ENCODE data around the gene SLF2. TPM values are rescaled to one million over a fixed set of nuclear protein-coding genes. Genes with fewer than 3 reads are reported as not detected.
A peak's percentile ranks its signal among the peaks of the same experiment; 100 is the strongest.

Gene SLF2
- total and polyA plus RNA-seq, 12 donors = 4.8 to 23.6 (median 18.3) TPM

- no peaks in the 10 kb centered on the region for H3K9me3 ChIP-seq
- WGBS, 2 donors = 56 to 57% methylated on average over 13 of the region's 13 CpGs
- no peak overlapping the region for H3K27ac ChIP-seq
- peaks cover 0 to 16% (median 0%) of the 10 kb centered on the region in 9 donors for H3K36me3 ChIP-seq
- ATAC-seq = peak in 4 of 8 donors; percentile 3 to 15 (median 10)
- no peak for TF ChIP-seq CTCF (IDR thresholded peaks at IDR 0.05)
- intact Hi-C loops (cut with DNase I) = no loop called here
- peak overlapping the region in 9 of 10 donors; percentile 27 to 67 (median 59) for H3K4me3 ChIP-seq
- H3K27me3 ChIP-seq = peaks cover 0 to 7% (median 0%) of the 10 kb centered on the region in 7 donors
- H3K4me1 ChIP-seq = peaks cover 3 to 23% (median 15%) of the 10 kb centered on the region in 9 donors
- DNase-seq = no peak
Observed at GRCh38 chr10:100970076-100970913, 57.5 kb downstream of the SLF2 start.

GRCh38 chr10:100970914-100971811 lies 58.4 kb downstream of the SLF2 start:
- no peak for ATAC-seq
- intact Hi-C loops (cut with DNase I) = no loop called here
- WGBS, 2 donors = 75 to 82% methylated on average over 4 of the region's 4 CpGs
- no peak for DNase-seq
- no peak overlapping the region for H3K4me3 ChIP-seq
- peaks cover 0 to 8% (median 0%) of the 10 kb centered on the region in 9 donors for H3K36me3 ChIP-seq
- H3K27ac ChIP-seq = no peak overlapping the region
- peaks cover 3 to 23% (median 15%) of the 10 kb centered on the region in 9 donors for H3K4me1 ChIP-seq
- no peak for TF ChIP-seq CTCF (IDR thresholded peaks at IDR 0.05)
- H3K9me3 ChIP-seq = no peaks in the 10 kb centered on the region
- H3K27me3 ChIP-seq = peaks cover 0 to 7% (median 0%) of the 10 kb centered on the region in 7 donors

- DNase-seq = no peak
- peaks cover 0 to 7% (median 0%) of the 10 kb centered on the region in 9 donors for H3K36me3 ChIP-seq
- H3K9me3 ChIP-seq = no peaks in the 10 kb centered on the region
- intact Hi-C loops (cut with DNase I) = no loop called here
- H3K27me3 ChIP-seq = peaks cover 0 to 7% (median 0%) of the 10 kb centered on the region in 7 donors
- 83 to 84% methylated on average over 13 of the region's 13 CpGs for WGBS, 2 donors
- no peak overlapping the region for H3K27ac ChIP-seq
- TF ChIP-seq CTCF (IDR thresholded peaks at IDR 0.05) = no peak
- H3K4me1 ChIP-seq = peaks cover 3 to 23% (median 15%) of the 10 kb centered on the region in 9 donors
- H3K4me3 ChIP-seq = no peak overlapping the region
- no peak for ATAC-seq
Observed at GRCh38 chr10:100972115-100972903, 59.5 kb downstream of the SLF2 start.

All from heart right ventricle (tissue), 16 donors.